GM19351 (cell line): ENCODE results near the gene PSMD12.
A peak's percentile ranks its signal among the peaks of the same experiment; 100 is the strongest.
"Not testable (repeated sequence)": the region's sequence is repeated elsewhere in the genome, so short reads cannot be mapped to it uniquely, and the experiment has no call there.

Experiments used
- ATAC-seq: cut with Tn5 transposase; IDR thresholded peaks from one replicate; pipeline ENCODE4 v1.9.1; 2021; ENCODE audit warnings: mild to moderate bottlenecking, moderate library complexity; ENCODE audit not compliant: unreplicated experiment

PSMD12 gene

GRCh38 chr17:67315865-67316264, 50.5 kb downstream of the PSMD12 start:
- no peak for ATAC-seq

- no peak for ATAC-seq
Measured at GRCh38 chr17:67312265-67312664, 54.1 kb downstream of the PSMD12 start.

GRCh38 chr17:67311575-67311974, 54.8 kb downstream of the PSMD12 start:
- ATAC-seq, result no peak

GRCh38 chr17:67310406-67310805, 56.0 kb downstream of the PSMD12 start:
- no peak for ATAC-seq

GRCh38 chr17:67305446-67306235, 60.7 kb downstream of the PSMD12 start:
- not testable (repeated sequence) for ATAC-seq

GRCh38 chr17:67297454-67297960, 68.9 kb downstream of the PSMD12 start:
- no peak for ATAC-seq

GRCh38 chr17:67294451-67295199, 71.8 kb downstream of the PSMD12 start:
- ATAC-seq, result no peak

- peak; percentile 81 for ATAC-seq
Measured at GRCh38 chr17:67293251-67294203, 72.8 kb downstream of the PSMD12 start.

GRCh38 chr17:67290711-67291291, 75.6 kb downstream of the PSMD12 start:
- ATAC-seq, result no peak

- no peak for ATAC-seq
Measured at GRCh38 chr17:67290244-67290643, 76.1 kb downstream of the PSMD12 start.

- ATAC-seq, result no peak
Measured at GRCh38 chr17:67289181-67289876, 77.0 kb downstream of the PSMD12 start.
